ENCODE results near the gene KCNK5.

Gene KCNK5

DNA sequence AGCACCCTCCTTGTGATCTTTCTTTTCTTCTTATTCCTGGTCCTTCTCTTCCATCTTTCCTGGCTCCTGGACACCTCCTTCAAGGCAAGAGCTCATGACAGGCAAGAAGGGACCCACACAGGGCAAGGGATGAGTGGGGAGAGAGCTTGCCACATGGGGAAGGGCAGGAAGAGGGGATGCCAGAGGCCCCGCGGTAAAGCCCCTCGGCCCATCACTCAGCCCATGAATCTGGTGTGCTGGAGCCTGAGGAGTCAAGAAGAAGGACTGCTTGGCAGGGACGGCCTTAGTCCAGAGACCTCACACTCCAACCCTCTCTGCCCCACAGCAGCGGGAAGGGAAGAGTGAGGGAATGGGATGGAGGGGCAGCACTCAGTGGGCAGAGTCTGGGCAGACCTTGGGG is 62.0 kb downstream of the KCNK5 start:
- H3K9me3 ChIP-seq (replicated peaks; ENCODE audit: low read length) = no peaks in the 10 kb centered on the region
- no peak overlapping the region for H3K9ac ChIP-seq (ENCODE audit: low read depth, low read length)
- no peaks in the 10 kb centered on the region for H3K36me3 ChIP-seq (ENCODE audit: insufficient read depth, low read length)

DNA sequence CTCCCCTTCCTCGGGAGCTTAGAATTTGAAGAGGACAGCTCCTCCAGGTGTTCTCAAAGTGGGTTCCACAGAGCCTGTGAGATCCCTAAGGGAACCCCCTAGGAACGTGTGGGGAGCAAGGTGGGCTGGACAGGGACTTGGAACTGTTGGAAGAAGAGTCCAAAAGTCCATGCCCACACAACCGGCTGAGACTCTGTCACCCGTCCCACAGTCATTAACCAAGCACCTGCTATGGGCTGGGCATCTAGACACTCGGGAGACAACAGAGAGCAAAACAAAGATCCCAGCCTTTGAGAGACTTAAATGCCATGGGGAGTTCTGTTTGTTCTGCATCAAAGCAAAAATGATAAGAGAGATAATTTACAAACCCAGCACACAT is 62.4 kb downstream of the KCNK5 start:
- Histone ChIP-seq H3K9ac (ENCODE audit: low read depth, low read length) (no peak overlapping the region), H3K4me1 (ENCODE audit: control insufficient read depth, insufficient read depth, low read length) (no peaks in the 10 kb centered on the region), H3K9me3 (replicated peaks; ENCODE audit: low read length) (no peaks in the 10 kb centered on the region), H3K4me2 (ENCODE audit: low read length) (no peak overlapping the region), H3K36me3 (ENCODE audit: insufficient read depth, low read length) (no peaks in the 10 kb centered on the region), H3K27me3 (ENCODE audit: control insufficient read depth, insufficient read depth, low read length) (peaks cover 4% of the 10 kb centered on the region), H3K4me3 (ENCODE audit: low read length) (no peak overlapping the region)

More for the DNA sequence above, 62.0 kb downstream of the KCNK5 start:
- H3K27me3 ChIP-seq (ENCODE audit: control insufficient read depth, insufficient read depth, low read length) = peaks cover 4% of the 10 kb centered on the region
- H3K4me1 ChIP-seq (ENCODE audit: control insufficient read depth, insufficient read depth, low read length) = no peaks in the 10 kb centered on the region
- H3K4me3 ChIP-seq (ENCODE audit: low read length) = no peak overlapping the region
- no peak overlapping the region for H3K4me2 ChIP-seq (ENCODE audit: low read length)

- Histone ChIP-seq H3K9me3 (replicated peaks; ENCODE audit: low read length) (no peaks in the 10 kb centered on the region), H3K4me2 (ENCODE audit: low read length) (no peak overlapping the region), H3K36me3 (ENCODE audit: insufficient read depth, low read length) (no peaks in the 10 kb centered on the region), H3K4me3 (ENCODE audit: low read length) (no peak overlapping the region), H3K4me1 (ENCODE audit: control insufficient read depth, insufficient read depth, low read length) (no peaks in the 10 kb centered on the region), H3K9ac (ENCODE audit: low read depth, low read length) (no peak overlapping the region), H3K27me3 (ENCODE audit: control insufficient read depth, insufficient read depth, low read length) (peaks cover 4% of the 10 kb centered on the region)
Measured at GRCh38 chr6:39166189-39166911, 62.9 kb downstream of the KCNK5 start.

GRCh38 chr6:39157511-39157910 is 71.8 kb downstream of the KCNK5 start:
- H3K9ac ChIP-seq (ENCODE audit: low read depth, low read length) = no peak overlapping the region
- no peaks in the 10 kb centered on the region for H3K36me3 ChIP-seq (ENCODE audit: insufficient read depth, low read length)
- no peaks in the 10 kb centered on the region for H3K27me3 ChIP-seq (ENCODE audit: control insufficient read depth, insufficient read depth, low read length)
- H3K4me2 ChIP-seq (ENCODE audit: low read length) = no peak overlapping the region
- H3K4me1 ChIP-seq (ENCODE audit: control insufficient read depth, insufficient read depth, low read length) = no peaks in the 10 kb centered on the region
- H3K4me3 ChIP-seq (ENCODE audit: low read length) = no peak overlapping the region
- H3K9me3 ChIP-seq (replicated peaks; ENCODE audit: low read length) = no peaks in the 10 kb centered on the region

GRCh38 chr6:39156801-39157200 is 72.5 kb downstream of the KCNK5 start:
- Histone ChIP-seq H3K4me2 (ENCODE audit: low read length) (no peak overlapping the region), H3K9me3 (replicated peaks; ENCODE audit: low read length) (no peaks in the 10 kb centered on the region), H3K4me1 (ENCODE audit: control insufficient read depth, insufficient read depth, low read length) (no peaks in the 10 kb centered on the region), H3K27me3 (ENCODE audit: control insufficient read depth, insufficient read depth, low read length) (no peaks in the 10 kb centered on the region), H3K4me3 (ENCODE audit: low read length) (no peak overlapping the region), H3K9ac (ENCODE audit: low read depth, low read length) (no peak overlapping the region), H3K36me3 (ENCODE audit: insufficient read depth, low read length) (no peaks in the 10 kb centered on the region)

- Histone ChIP-seq H3K4me2 (ENCODE audit: low read length) (no peak overlapping the region), H3K4me1 (ENCODE audit: control insufficient read depth, insufficient read depth, low read length) (no peaks in the 10 kb centered on the region), H3K27me3 (ENCODE audit: control insufficient read depth, insufficient read depth, low read length) (peaks cover under 1% of the 10 kb centered on the region), H3K4me3 (ENCODE audit: low read length) (no peak overlapping the region), H3K36me3 (ENCODE audit: insufficient read depth, low read length) (no peaks in the 10 kb centered on the region), H3K9ac (ENCODE audit: low read depth, low read length) (no peak overlapping the region), H3K9me3 (replicated peaks; ENCODE audit: low read length) (no peaks in the 10 kb centered on the region)
Measured at GRCh38 chr6:39154705-39155104, 74.6 kb downstream of the KCNK5 start.

- Histone ChIP-seq H3K9ac (ENCODE audit: low read depth, low read length) (no peak overlapping the region), H3K4me1 (ENCODE audit: control insufficient read depth, insufficient read depth, low read length) (no peaks in the 10 kb centered on the region), H3K9me3 (replicated peaks; ENCODE audit: low read length) (no peaks in the 10 kb centered on the region), H3K4me2 (ENCODE audit: low read length) (no peak overlapping the region), H3K36me3 (ENCODE audit: insufficient read depth, low read length) (no peaks in the 10 kb centered on the region), H3K4me3 (ENCODE audit: low read length) (no peak overlapping the region), H3K27me3 (ENCODE audit: control insufficient read depth, insufficient read depth, low read length) (peaks cover 2% of the 10 kb centered on the region)
Measured at GRCh38 chr6:39153766-39154397, 75.4 kb downstream of the KCNK5 start.

DNA sequence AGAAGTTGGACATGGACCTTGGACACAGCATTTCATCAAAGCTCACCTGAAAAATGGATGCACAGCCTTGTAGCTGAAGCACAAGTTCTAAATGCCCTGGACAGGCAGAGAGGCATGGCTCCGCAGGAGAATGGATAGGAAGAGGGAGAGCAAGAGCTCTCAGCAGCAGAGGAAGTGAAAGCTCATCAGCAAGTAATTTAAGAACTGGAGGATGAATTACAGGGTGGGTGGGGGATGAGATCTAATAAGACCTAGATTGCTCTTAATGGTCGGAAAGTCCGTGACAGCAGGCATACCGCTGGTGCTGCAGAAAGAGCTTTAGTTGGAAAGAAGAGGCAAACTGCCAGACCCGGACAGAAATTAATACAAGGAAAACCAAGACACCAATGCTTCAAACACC is 77.0 kb downstream of the KCNK5 start:
- no peak overlapping the region for H3K4me3 ChIP-seq (ENCODE audit: low read length)
- no peaks in the 10 kb centered on the region for H3K36me3 ChIP-seq (ENCODE audit: insufficient read depth, low read length)
- H3K9ac ChIP-seq (ENCODE audit: low read depth, low read length) = no peak overlapping the region
- peaks cover 2% of the 10 kb centered on the region for H3K27me3 ChIP-seq (ENCODE audit: control insufficient read depth, insufficient read depth, low read length)
- H3K9me3 ChIP-seq (replicated peaks; ENCODE audit: low read length) = no peaks in the 10 kb centered on the region
- no peak overlapping the region for H3K4me2 ChIP-seq (ENCODE audit: low read length)
- no peaks in the 10 kb centered on the region for H3K4me1 ChIP-seq (ENCODE audit: control insufficient read depth, insufficient read depth, low read length)

DNA sequence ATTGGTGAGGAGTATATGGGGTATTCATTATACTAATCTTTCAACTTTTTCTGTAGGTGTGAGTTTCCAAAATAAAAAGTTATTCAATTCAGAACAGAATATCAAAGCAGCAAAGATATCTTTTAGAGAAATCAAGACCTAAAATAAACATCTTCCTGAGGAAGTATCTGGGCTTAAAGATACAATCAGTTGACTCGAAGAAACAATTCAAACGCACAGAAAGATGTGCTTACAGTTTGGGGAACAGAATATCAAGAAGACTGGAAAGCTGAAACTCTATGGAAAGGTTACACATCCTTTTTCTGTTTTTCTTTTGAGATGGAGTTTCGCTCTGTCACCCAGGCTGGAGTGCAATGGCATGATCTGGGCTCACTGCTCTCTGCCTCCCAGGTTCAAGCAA is 78.1 kb downstream of the KCNK5 start:
- Histone ChIP-seq H3K9ac (ENCODE audit: low read depth, low read length) (no peak overlapping the region), H3K4me3 (ENCODE audit: low read length) (no peak overlapping the region), H3K4me2 (ENCODE audit: low read length) (no peak overlapping the region), H3K27me3 (ENCODE audit: control insufficient read depth, insufficient read depth, low read length) (peaks cover 2% of the 10 kb centered on the region), H3K36me3 (ENCODE audit: insufficient read depth, low read length) (no peaks in the 10 kb centered on the region), H3K4me1 (ENCODE audit: control insufficient read depth, insufficient read depth, low read length) (no peaks in the 10 kb centered on the region), H3K9me3 (replicated peaks; ENCODE audit: low read length) (no peaks in the 10 kb centered on the region)

DNA sequence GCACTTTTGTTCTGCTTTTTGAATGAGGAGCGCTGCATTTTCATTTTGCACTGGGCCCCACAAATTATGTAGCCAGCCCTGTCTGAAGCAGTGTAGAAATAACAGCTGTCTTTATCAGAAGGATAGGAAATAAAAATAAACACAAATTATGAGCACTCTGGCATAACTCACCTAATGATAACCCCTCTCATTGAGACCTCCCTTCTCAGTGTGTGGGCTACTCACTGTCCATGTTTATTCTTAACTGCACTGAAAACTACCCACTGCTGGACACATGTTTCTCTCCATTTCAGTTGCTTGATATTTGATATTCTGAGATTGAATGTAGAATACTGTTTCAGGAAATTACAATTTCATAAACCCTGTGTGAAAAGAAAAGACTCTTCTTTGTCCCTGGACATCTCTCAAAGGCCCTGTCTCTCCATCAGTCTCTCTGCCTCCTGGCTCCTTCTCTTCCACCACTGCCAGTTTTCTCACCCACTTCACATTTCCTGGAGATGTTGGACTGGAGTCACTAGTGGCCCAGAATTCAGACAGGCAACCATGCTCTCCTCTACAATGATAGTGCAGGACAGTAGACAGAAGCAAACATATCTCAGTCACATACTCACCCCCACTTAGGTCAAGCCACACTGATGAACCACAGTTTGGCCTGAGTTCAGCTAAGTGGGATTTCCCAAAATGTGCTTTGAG is 84.6 kb downstream of the KCNK5 start:
- H3K27me3 ChIP-seq (ENCODE audit: control insufficient read depth, insufficient read depth, low read length) = peaks cover under 1% of the 10 kb centered on the region
- H3K4me2 ChIP-seq (ENCODE audit: low read length) = no peak overlapping the region
- no peaks in the 10 kb centered on the region for H3K9me3 ChIP-seq (replicated peaks; ENCODE audit: low read length)
- no peaks in the 10 kb centered on the region for H3K36me3 ChIP-seq (ENCODE audit: insufficient read depth, low read length)
- no peak overlapping the region for H3K9ac ChIP-seq (ENCODE audit: low read depth, low read length)
- H3K4me3 ChIP-seq (ENCODE audit: low read length) = no peak overlapping the region
- H3K4me1 ChIP-seq (ENCODE audit: control insufficient read depth, insufficient read depth, low read length) = no peaks in the 10 kb centered on the region

DNA sequence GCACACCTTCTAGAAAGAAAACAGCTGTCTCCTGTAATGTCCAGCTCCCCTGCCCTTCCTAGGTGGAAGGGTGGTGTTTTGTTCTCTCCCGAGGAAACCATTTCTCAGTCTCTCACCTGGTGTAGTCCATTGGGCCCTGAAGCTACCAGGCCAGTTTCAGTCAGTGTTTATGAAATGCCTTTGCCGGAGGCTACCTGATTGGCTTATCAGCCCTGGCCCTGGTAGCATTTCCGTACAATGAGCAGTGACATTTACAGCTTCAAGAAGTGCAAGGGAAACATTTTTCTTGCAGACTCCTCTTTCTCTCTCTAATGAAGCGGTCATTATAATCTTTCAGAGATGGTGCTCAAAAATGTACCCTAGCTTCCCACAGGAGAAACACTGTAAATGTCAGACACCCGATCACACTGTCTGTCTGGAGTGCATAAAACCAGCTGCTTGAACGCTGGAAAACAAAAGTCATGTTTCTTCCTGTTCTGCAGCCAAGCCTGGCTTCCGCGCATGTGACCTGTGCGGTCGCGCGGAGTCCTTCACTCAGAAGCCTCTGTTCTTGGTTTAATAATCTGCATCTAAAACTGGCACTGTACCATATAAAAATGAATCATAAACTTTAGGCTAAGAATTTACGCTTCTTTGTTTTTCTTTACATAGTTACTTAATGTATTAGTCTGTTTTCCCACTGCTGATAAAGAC is 85.9 kb downstream of the KCNK5 start:
- no peaks in the 10 kb centered on the region for H3K36me3 ChIP-seq (ENCODE audit: insufficient read depth, low read length)
- no peak overlapping the region for H3K4me2 ChIP-seq (ENCODE audit: low read length)
- H3K4me3 ChIP-seq (ENCODE audit: low read length) = no peak overlapping the region
- H3K9ac ChIP-seq (ENCODE audit: low read depth, low read length) = no peak overlapping the region
- no peaks in the 10 kb centered on the region for H3K9me3 ChIP-seq (replicated peaks; ENCODE audit: low read length)
- no peaks in the 10 kb centered on the region for H3K27me3 ChIP-seq (ENCODE audit: control insufficient read depth, insufficient read depth, low read length)
- H3K4me1 ChIP-seq (ENCODE audit: control insufficient read depth, insufficient read depth, low read length) = no peaks in the 10 kb centered on the region
